IPS-18a (cell line): ENCODE measurements around the gene PRKG1.

Source experiments
- H3K27ac ChIP-seq: one replicate; pipeline ENCODE4 v1.5.1; 2013; ENCODE audit warnings: low read length
- H3K27me3 ChIP-seq: one replicate; pipeline ENCODE4 v1.6.1; 2013; ENCODE audit warnings: mild to moderate bottlenecking, low read length; ENCODE audit not compliant: control insufficient read depth, insufficient read depth
- H3K36me3 ChIP-seq: one replicate; pipeline ENCODE4 v1.6.1; 2013; ENCODE audit warnings: low read depth, low read length; ENCODE audit not compliant: control insufficient read depth
- H3K4me1 ChIP-seq: one replicate; pipeline ENCODE4 v1.6.1; 2013; ENCODE audit warnings: low read depth, low read length; ENCODE audit not compliant: control insufficient read depth
- H3K4me3 ChIP-seq: one replicate; pipeline ENCODE4 v1.5.1; 2013; ENCODE audit warnings: low read length
- H3K9ac ChIP-seq: one replicate; pipeline ENCODE4 v1.6.1; 2013; ENCODE audit warnings: mild to moderate bottlenecking, low read length, moderate library complexity
- H3K9me3 ChIP-seq: one replicate; pipeline ENCODE4 v1.6.1; 2013; ENCODE audit warnings: low read depth, low read length; ENCODE audit not compliant: control insufficient read depth

The PRKG1 gene

GRCh38 chr10:51074238-51075028, at the start of gene PRKG1:
Gene PRKG1, plus strand, starts transcription at chr10:51074487.
- peaks cover 35% of the 10 kb centered on the region for H3K4me1 ChIP-seq
- peak within 1 kb of the TSS; percentile 78 for H3K9ac ChIP-seq
- H3K27me3 ChIP-seq, result peaks cover 22% of the 10 kb centered on the region
- H3K36me3 ChIP-seq, result no peaks in the 10 kb centered on the region
- H3K9me3 ChIP-seq, result no peaks in the 10 kb centered on the region
- peak within 1 kb of the TSS; percentile 91 for H3K4me3 ChIP-seq
- no peak within 1 kb of the TSS for H3K27ac ChIP-seq

GRCh38 chr10:51028420-51028819, 45.9 kb upstream of the PRKG1 start:
- Histone ChIP-seq H3K4me3 (no peak overlapping the region), H3K4me1 (peaks cover 9% of the 10 kb centered on the region), H3K9ac (no peak overlapping the region), H3K36me3 (no peaks in the 10 kb centered on the region), H3K27ac (no peak overlapping the region), H3K27me3 (no peaks in the 10 kb centered on the region), H3K9me3 (no peaks in the 10 kb centered on the region)

- Histone ChIP-seq H3K27me3 (no peaks in the 10 kb centered on the region), H3K36me3 (no peaks in the 10 kb centered on the region), H3K4me1 (peaks cover 17% of the 10 kb centered on the region), H3K4me3 (no peak overlapping the region), H3K9ac (no peak overlapping the region), H3K9me3 (no peaks in the 10 kb centered on the region), H3K27ac (no peak overlapping the region)
Measured at GRCh38 chr10:51029172-51029641, 45.1 kb upstream of the PRKG1 start.

- no peaks in the 10 kb centered on the region for H3K36me3 ChIP-seq
- no peak overlapping the region for H3K9ac ChIP-seq
- no peak overlapping the region for H3K27ac ChIP-seq
- no peaks in the 10 kb centered on the region for H3K9me3 ChIP-seq
- no peaks in the 10 kb centered on the region for H3K27me3 ChIP-seq
- H3K4me3 ChIP-seq, result no peak overlapping the region
- peaks cover 27% of the 10 kb centered on the region for H3K4me1 ChIP-seq
Measured at GRCh38 chr10:51030480-51030879, 43.8 kb upstream of the PRKG1 start.

GRCh38 chr10:51031950-51032349, 42.3 kb upstream of the PRKG1 start:
- Histone ChIP-seq H3K4me1 (peaks cover 27% of the 10 kb centered on the region), H3K27ac (no peak overlapping the region), H3K9me3 (no peaks in the 10 kb centered on the region), H3K27me3 (no peaks in the 10 kb centered on the region), H3K36me3 (no peaks in the 10 kb centered on the region), H3K4me3 (no peak overlapping the region), H3K9ac (no peak overlapping the region)

GRCh38 chr10:51034769-51035168, 39.5 kb upstream of the PRKG1 start:
- Histone ChIP-seq H3K27ac (no peak overlapping the region), H3K4me1 (peaks cover 27% of the 10 kb centered on the region), H3K36me3 (no peaks in the 10 kb centered on the region), H3K9me3 (no peaks in the 10 kb centered on the region), H3K4me3 (no peak overlapping the region), H3K27me3 (no peaks in the 10 kb centered on the region), H3K9ac (no peak overlapping the region)

GRCh38 chr10:51035344-51035743, 38.9 kb upstream of the PRKG1 start:
- H3K4me3 ChIP-seq, result no peak overlapping the region
- no peaks in the 10 kb centered on the region for H3K36me3 ChIP-seq
- no peak overlapping the region for H3K9ac ChIP-seq
- H3K27ac ChIP-seq, result no peak overlapping the region
- no peaks in the 10 kb centered on the region for H3K9me3 ChIP-seq
- no peaks in the 10 kb centered on the region for H3K27me3 ChIP-seq
- peaks cover 27% of the 10 kb centered on the region for H3K4me1 ChIP-seq

GRCh38 chr10:51045871-51046270, 28.4 kb upstream of the PRKG1 start:
- H3K36me3 ChIP-seq, result no peaks in the 10 kb centered on the region
- H3K9ac ChIP-seq, result no peak overlapping the region
- H3K9me3 ChIP-seq, result no peaks in the 10 kb centered on the region
- H3K27me3 ChIP-seq, result no peaks in the 10 kb centered on the region
- no peaks in the 10 kb centered on the region for H3K4me1 ChIP-seq
- H3K27ac ChIP-seq, result no peak overlapping the region
- no peak overlapping the region for H3K4me3 ChIP-seq

GRCh38 chr10:51046654-51047053, 27.6 kb upstream of the PRKG1 start:
- H3K36me3 ChIP-seq, result no peaks in the 10 kb centered on the region
- no peaks in the 10 kb centered on the region for H3K27me3 ChIP-seq
- no peak overlapping the region for H3K27ac ChIP-seq
- no peaks in the 10 kb centered on the region for H3K4me1 ChIP-seq
- no peaks in the 10 kb centered on the region for H3K9me3 ChIP-seq
- no peak overlapping the region for H3K9ac ChIP-seq
- no peak overlapping the region for H3K4me3 ChIP-seq

- Histone ChIP-seq H3K4me3 (no peak overlapping the region), H3K4me1 (no peaks in the 10 kb centered on the region), H3K9ac (no peak overlapping the region), H3K9me3 (no peaks in the 10 kb centered on the region), H3K36me3 (no peaks in the 10 kb centered on the region), H3K27ac (no peak overlapping the region), H3K27me3 (no peaks in the 10 kb centered on the region)
Measured at GRCh38 chr10:51047857-51048256, 26.4 kb upstream of the PRKG1 start.

- Histone ChIP-seq H3K27me3 (no peaks in the 10 kb centered on the region), H3K9me3 (no peaks in the 10 kb centered on the region), H3K27ac (no peak overlapping the region), H3K4me1 (no peaks in the 10 kb centered on the region), H3K36me3 (no peaks in the 10 kb centered on the region), H3K9ac (no peak overlapping the region), H3K4me3 (no peak overlapping the region)
Measured at GRCh38 chr10:51048792-51049191, 25.5 kb upstream of the PRKG1 start.

GRCh38 chr10:51052163-51052562, 22.1 kb upstream of the PRKG1 start:
- Histone ChIP-seq H3K36me3 (no peaks in the 10 kb centered on the region), H3K4me1 (no peaks in the 10 kb centered on the region), H3K9ac (no peak overlapping the region), H3K9me3 (no peaks in the 10 kb centered on the region), H3K27me3 (no peaks in the 10 kb centered on the region), H3K27ac (no peak overlapping the region), H3K4me3 (no peak overlapping the region)
